Measurements from ENCODE around the gene USP10.

The USP10 gene

GRCh38 chr16:84754353-84754856, 54.6 kb downstream of the USP10 start:
- 0 out of 2 replicates have a peak overlapping the region, but pooled peaks have one; percentile 11 for H3K27ac ChIP-seq
- TF ChIP-seq ZFX (IDR thresholded peaks at IDR 0.05): no peak
- TF ChIP-seq CTCF (conservative IDR thresholded peaks at IDR 0.05): peak; percentile 86

GRCh38 chr16:84754956-84755672, 55.3 kb downstream of the USP10 start:
- 0 out of 2 replicates have a peak overlapping the region, but pooled peaks have one; percentile 11 for H3K27ac ChIP-seq
- TF ChIP-seq ZFX (IDR thresholded peaks at IDR 0.05) (no peak), CTCF (conservative IDR thresholded peaks at IDR 0.05) (no peak)

GRCh38 chr16:84756830-84757229, 57.0 kb downstream of the USP10 start:
- H3K27ac ChIP-seq: no peak overlapping the region
- TF ChIP-seq ZFX (IDR thresholded peaks at IDR 0.05) (no peak), CTCF (conservative IDR thresholded peaks at IDR 0.05) (no peak)

GRCh38 chr16:84758627-84759026, 58.8 kb downstream of the USP10 start:
- H3K27ac ChIP-seq: no peak overlapping the region
- TF ChIP-seq CTCF (conservative IDR thresholded peaks at IDR 0.05) (no peak), ZFX (IDR thresholded peaks at IDR 0.05) (no peak)

GRCh38 chr16:84759061-84759460, 59.3 kb downstream of the USP10 start:
- no peak overlapping the region for H3K27ac ChIP-seq
- TF ChIP-seq CTCF (conservative IDR thresholded peaks at IDR 0.05) (no peak), ZFX (IDR thresholded peaks at IDR 0.05) (no peak)

GRCh38 chr16:84759906-84760305, 60.1 kb downstream of the USP10 start:
- no peak for TF ChIP-seq CTCF (conservative IDR thresholded peaks at IDR 0.05)
- TF ChIP-seq ZFX (IDR thresholded peaks at IDR 0.05): no peak

More at GRCh38 chr16:84759906-84760305, 60.1 kb downstream of the USP10 start:
- no peak overlapping the region for H3K27ac ChIP-seq

All from C4-2B (cell line).